Nephron (organoid): ENCODE measurements around the gene DUS3L.

ENCODE experiments used
- H3K27ac Mint-ChIP-seq, 3 experiments: 2 replicates each; pipeline ENCODE4 v1.8.0; 2020; ENCODE audit warnings: mixed read lengths in 3 of 3, mild to moderate bottlenecking in 2 of 3, moderate library complexity in 1 of 3
- H3K27me3 Mint-ChIP-seq: 2 replicates; pipeline ENCODE4 v1.8.0; 2021; ENCODE audit warnings: low read depth, mild to moderate bottlenecking, moderate library complexity, mixed read lengths
- H3K36me3 Mint-ChIP-seq: 2 replicates; pipeline ENCODE4 v1.8.0; 2020; ENCODE audit warnings: low read depth, mixed read lengths
- H3K4me1 Mint-ChIP-seq: 2 replicates; pipeline ENCODE4 v1.8.0; 2020; ENCODE audit warnings: mixed read lengths
- H3K4me3 Mint-ChIP-seq, 3 experiments: 2 replicates each; pipeline ENCODE4 v1.8.0; 2020; ENCODE audit warnings: mild to moderate bottlenecking in 3 of 3, mixed read lengths in 3 of 3, moderate library complexity in 2 of 3
- H3K9me3 Mint-ChIP-seq: 2 replicates; pipeline ENCODE4 v1.8.0; 2020; ENCODE audit warnings: mixed read lengths
- CTCF ChIP-seq, 3 experiments: fragments of 200-600 bp; sonication (generic); IDR thresholded peaks; one replicate each; pipeline ENCODE4 v1.5.0; 2021; ENCODE audit warnings: antibody characterized with exemption in 3 of 3; ENCODE audit not compliant: unreplicated experiment in 3 of 3

The DUS3L gene

GRCh38 chr19:5808120-5808816 lies 17.3 kb upstream of the DUS3L start:
- Mint-ChIP-seq H3K4me3 (no peak overlapping the region), H3K27me3 (peaks cover 47% of the 10 kb centered on the region), H3K4me1 (peaks cover 4% of the 10 kb centered on the region)

GRCh38 chr19:5806905-5807304 lies 15.9 kb upstream of the DUS3L start:
- Mint-ChIP-seq H3K27ac (peak overlapping the region in 1 of 3 experiments; percentile 5), H3K9me3 (no peaks in the 10 kb centered on the region), H3K4me3 (peak overlapping the region in 1 of 3 experiments; percentile 11), H3K36me3 (no peaks in the 10 kb centered on the region), H3K27me3 (peaks cover 49% of the 10 kb centered on the region), H3K4me1 (peaks cover 13% of the 10 kb centered on the region)
- TF ChIP-seq CTCF (IDR thresholded peaks at IDR 0.05; ENCODE audit: unreplicated experiment in 3 of 3): no peak

More at GRCh38 chr19:5808120-5808816, 17.3 kb upstream of the DUS3L start:
- TF ChIP-seq CTCF (IDR thresholded peaks at IDR 0.05; ENCODE audit: unreplicated experiment in 3 of 3): no peak
- no peaks in the 10 kb centered on the region for H3K36me3 Mint-ChIP-seq
- H3K27ac Mint-ChIP-seq: no peak overlapping the region
- H3K9me3 Mint-ChIP-seq: no peaks in the 10 kb centered on the region

DNA sequence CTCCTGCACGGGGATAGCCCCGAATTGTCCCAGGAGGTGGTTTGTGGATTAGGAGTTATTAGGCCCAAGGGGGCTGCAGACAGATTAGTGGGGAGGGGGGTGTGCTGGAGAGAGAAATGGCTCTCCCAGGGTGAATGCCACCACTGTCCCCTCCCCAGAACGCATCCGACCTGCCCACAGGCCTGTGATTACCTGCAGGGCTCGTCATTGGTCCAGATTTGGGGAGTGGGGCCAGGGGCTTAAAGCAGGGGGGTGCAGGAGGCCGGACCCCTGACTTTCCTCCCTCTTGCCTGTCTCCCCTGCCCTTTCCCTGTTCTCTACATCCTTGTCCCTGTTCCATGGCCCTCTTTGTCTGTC lies 15.1 kb upstream of the DUS3L start:
- Mint-ChIP-seq H3K4me1 (peaks cover 16% of the 10 kb centered on the region), H3K9me3 (no peaks in the 10 kb centered on the region), H3K27me3 (peaks cover 49% of the 10 kb centered on the region), H3K4me3 (peak overlapping the region in 2 of 3 experiments; percentile 57 to 68), H3K27ac (no peak overlapping the region), H3K36me3 (no peaks in the 10 kb centered on the region)
- TF ChIP-seq CTCF (IDR thresholded peaks at IDR 0.05; ENCODE audit: unreplicated experiment in 3 of 3): no peak

GRCh38 chr19:5805462-5806132 lies 14.6 kb upstream of the DUS3L start:
- H3K36me3 Mint-ChIP-seq: no peaks in the 10 kb centered on the region

GRCh38 chr19:5804516-5805461 lies 13.8 kb upstream of the DUS3L start, which contains the start of gene NRTN:
Gene NRTN, plus strand, starts transcription at chr19:5805067. Its CDS starts 19,099 bp downstream, at chr19:5824166.
- Mint-ChIP-seq H3K9me3 (no peaks in the 10 kb centered on the region), H3K27me3 (peaks cover 49% of the 10 kb centered on the region), H3K4me1 (peaks cover 16% of the 10 kb centered on the region), H3K36me3 (no peaks in the 10 kb centered on the region), H3K27ac (peak within 1 kb of the TSS in 1 of 3 experiments; percentile 61), H3K4me3 (peak within 1 kb of the TSS; percentile 76 to 83 (median 79))
- no peak for TF ChIP-seq CTCF (IDR thresholded peaks at IDR 0.05; ENCODE audit: unreplicated experiment in 3 of 3)

More at GRCh38 chr19:5805462-5806132, 14.6 kb upstream of the DUS3L start:
- peaks cover 49% of the 10 kb centered on the region for H3K27me3 Mint-ChIP-seq
- no peak overlapping the region for H3K27ac Mint-ChIP-seq
- no peaks in the 10 kb centered on the region for H3K9me3 Mint-ChIP-seq
- H3K4me1 Mint-ChIP-seq: peaks cover 16% of the 10 kb centered on the region
- peak overlapping the region; percentile 53 to 68 (median 65) for H3K4me3 Mint-ChIP-seq
- peak; percentile 71 to 81 (median 71) for TF ChIP-seq CTCF (IDR thresholded peaks at IDR 0.05; ENCODE audit: unreplicated experiment in 3 of 3)
